Tibial nerve (tissue), 4 donors: ENCODE measurements around the gene CDC14C. TPM values are rescaled to one million over a fixed set of nuclear protein-coding genes. Genes with fewer than 3 reads are reported as not detected.

Source experiments
- DNase-seq, 2 donors: peaks; one replicate each; pipeline ENCODE4 v3.0.0-alpha.2; 2019; ENCODE audit warnings: low spot score in 2 of 2
- H3K27ac ChIP-seq, 4 donors: fragments of 200-600 bp; sonication (generic) in 3 of 4; one replicate each; pipeline ENCODE4 v1.5.1; 2017 to 2019; ENCODE audit warnings: mild to moderate bottlenecking in 1 of 4
- H3K27me3 ChIP-seq, 2 donors: fragments of 200-600 bp; sonication (generic) in 1 of 2; one replicate each; pipeline versions ENCODE4 v1.5.1 to v1.6.0; 2017 to 2019
- H3K36me3 ChIP-seq, 3 donors: fragments of 200-600 bp; sonication (generic); one replicate each; pipeline ENCODE4 v1.5.1; 2018 to 2019
- H3K4me1 ChIP-seq, 4 donors: fragments of 200-600 bp; sonication (generic) in 3 of 4; one replicate each; pipeline ENCODE4 v1.5.1; 2017 to 2019
- H3K4me3 ChIP-seq, 4 donors: fragments of 200-600 bp; sonication (generic) in 3 of 4; one replicate each; pipeline ENCODE4 v1.5.1; 2017 to 2019; ENCODE audit warnings: mild to moderate bottlenecking in 1 of 4, moderate library complexity in 1 of 4
- H3K9me3 ChIP-seq, 4 donors: fragments of 200-600 bp; sonication (generic) in 3 of 4; one replicate each; pipeline ENCODE4 v1.5.1; 2017 to 2019
- EP300 ChIP-seq, 2 donors: sonication (generic); formaldehyde crosslinking; IDR thresholded peaks; one replicate each; pipeline ENCODE4 v1.6.1; 2017; ENCODE audit warnings: antibody characterized with exemption in 2 of 2, mild to moderate bottlenecking in 1 of 2
- POLR2A ChIP-seq, 2 donors: fragments of 450-650 bp; IDR thresholded peaks; one replicate each; pipeline ENCODE4 v1.6.1; 2017; ENCODE audit warnings: antibody characterized with exemption in 2 of 2, mild to moderate bottlenecking in 2 of 2, moderate library complexity in 2 of 2
- WGBS, 2 donors: methylation state at CpG; one replicate each; pipeline ENCODE4 v1.1.5; 2018; 5-methylcytosine and 5-hydroxymethylcytosine counted together
- total RNA-seq, 4 donors: library from RNA; depleted of rRNA; stranded (reverse); fragments of >200 nt; gene quantifications; one replicate each; pipeline ENCODE4 v1.1.0, GENCODE V29; 2016
- TF ChIP-seq, protein P1 (sequence below), 5 experiments: fragments of 200-600 bp in 3 of 5; fragments of 450-650 bp in 2 of 5; sonication (generic) in 3 of 5; IDR thresholded peaks; one replicate each; pipeline ENCODE4 v1.5.1; 2016 to 2019; ENCODE audit warnings: antibody characterized with exemption in 5 of 5, mild to moderate bottlenecking in 3 of 5, moderate library complexity in 2 of 5

CDC14C gene
- total RNA-seq, 4 donors from 2014 or later: not detected

- TF ChIP-seq EP300 (IDR thresholded peaks at IDR 0.05): no peak
- TF ChIP-seq POLR2A (IDR thresholded peaks at IDR 0.05): no peak
- TF ChIP-seq, protein P1, sequence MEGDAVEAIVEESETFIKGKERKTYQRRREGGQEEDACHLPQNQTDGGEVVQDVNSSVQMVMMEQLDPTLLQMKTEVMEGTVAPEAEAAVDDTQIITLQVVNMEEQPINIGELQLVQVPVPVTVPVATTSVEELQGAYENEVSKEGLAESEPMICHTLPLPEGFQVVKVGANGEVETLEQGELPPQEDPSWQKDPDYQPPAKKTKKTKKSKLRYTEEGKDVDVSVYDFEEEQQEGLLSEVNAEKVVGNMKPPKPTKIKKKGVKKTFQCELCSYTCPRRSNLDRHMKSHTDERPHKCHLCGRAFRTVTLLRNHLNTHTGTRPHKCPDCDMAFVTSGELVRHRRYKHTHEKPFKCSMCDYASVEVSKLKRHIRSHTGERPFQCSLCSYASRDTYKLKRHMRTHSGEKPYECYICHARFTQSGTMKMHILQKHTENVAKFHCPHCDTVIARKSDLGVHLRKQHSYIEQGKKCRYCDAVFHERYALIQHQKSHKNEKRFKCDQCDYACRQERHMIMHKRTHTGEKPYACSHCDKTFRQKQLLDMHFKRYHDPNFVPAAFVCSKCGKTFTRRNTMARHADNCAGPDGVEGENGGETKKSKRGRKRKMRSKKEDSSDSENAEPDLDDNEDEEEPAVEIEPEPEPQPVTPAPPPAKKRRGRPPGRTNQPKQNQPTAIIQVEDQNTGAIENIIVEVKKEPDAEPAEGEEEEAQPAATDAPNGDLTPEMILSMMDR (IDR thresholded peaks at IDR 0.05): no peak
- no peaks in the 10 kb centered on the region for H3K27me3 ChIP-seq
- H3K9me3 ChIP-seq: no peaks in the 10 kb centered on the region
- no peak overlapping the region for H3K4me3 ChIP-seq
- H3K4me1 ChIP-seq: no peaks in the 10 kb centered on the region
- no peaks in the 10 kb centered on the region for H3K36me3 ChIP-seq
- DNase-seq: no peak
- H3K27ac ChIP-seq: no peak overlapping the region
Observed at GRCh38 chr7:48955916-48956315, 31.6 kb downstream of the CDC14C start.

DNA sequence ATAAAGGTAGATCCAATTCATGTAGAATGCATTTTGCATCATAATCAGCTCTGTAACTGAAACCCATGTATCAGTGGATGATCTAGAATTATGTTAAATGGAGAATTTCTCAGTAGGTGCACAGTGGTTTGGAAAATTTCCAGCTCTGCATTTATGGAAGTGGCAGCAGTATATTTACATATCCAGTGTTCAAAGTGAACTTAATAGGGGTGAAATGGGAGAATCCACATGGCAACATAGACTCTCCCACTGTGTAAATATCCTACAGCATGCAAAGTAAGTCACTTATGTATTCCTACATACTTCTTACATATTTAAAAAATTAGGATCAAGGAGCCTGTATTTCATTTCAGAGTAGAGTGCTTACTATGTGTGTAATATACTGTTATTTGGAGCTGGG lies 35.3 kb downstream of the CDC14C start:
- no peak for DNase-seq
- H3K27ac ChIP-seq: no peak overlapping the region
- TF ChIP-seq POLR2A (IDR thresholded peaks at IDR 0.05): no peak
- TF ChIP-seq EP300 (IDR thresholded peaks at IDR 0.05): no peak
- TF ChIP-seq, protein P1 (IDR thresholded peaks at IDR 0.05): no peak
- H3K27me3 ChIP-seq: no peaks in the 10 kb centered on the region
- no peaks in the 10 kb centered on the region for H3K4me1 ChIP-seq
- H3K4me3 ChIP-seq: no peak overlapping the region
- no peaks in the 10 kb centered on the region for H3K9me3 ChIP-seq
- no peaks in the 10 kb centered on the region for H3K36me3 ChIP-seq

- Histone ChIP-seq H3K4me3 (no peak overlapping the region), H3K9me3 (no peaks in the 10 kb centered on the region), H3K36me3 (no peaks in the 10 kb centered on the region), H3K27ac (no peak overlapping the region), H3K27me3 (no peaks in the 10 kb centered on the region), H3K4me1 (no peaks in the 10 kb centered on the region)
- DNase-seq: no peak
- no peak for TF ChIP-seq POLR2A (IDR thresholded peaks at IDR 0.05)
- TF ChIP-seq, protein P1 (IDR thresholded peaks at IDR 0.05): no peak
- TF ChIP-seq EP300 (IDR thresholded peaks at IDR 0.05): no peak
- WGBS, 2 donors: 58 to 61% methylated on average over 7 of the region's 7 CpGs
Observed at GRCh38 chr7:48962821-48963505, 38.6 kb downstream of the CDC14C start.

GRCh38 chr7:48964074-48964473 lies 39.7 kb downstream of the CDC14C start:
- Histone ChIP-seq H3K9me3 (no peaks in the 10 kb centered on the region), H3K27ac (no peak overlapping the region), H3K36me3 (no peaks in the 10 kb centered on the region), H3K4me1 (no peaks in the 10 kb centered on the region), H3K27me3 (no peaks in the 10 kb centered on the region), H3K4me3 (no peak overlapping the region)
- 48% methylated on average over 3 of the region's 3 CpGs for WGBS, 2 donors
- peak in 1 of 2 donors; percentile 55 for DNase-seq
- TF ChIP-seq, protein P1 (IDR thresholded peaks at IDR 0.05): no peak
- TF ChIP-seq EP300 (IDR thresholded peaks at IDR 0.05): peak in 1 of 2 donors; percentile 14

DNA sequence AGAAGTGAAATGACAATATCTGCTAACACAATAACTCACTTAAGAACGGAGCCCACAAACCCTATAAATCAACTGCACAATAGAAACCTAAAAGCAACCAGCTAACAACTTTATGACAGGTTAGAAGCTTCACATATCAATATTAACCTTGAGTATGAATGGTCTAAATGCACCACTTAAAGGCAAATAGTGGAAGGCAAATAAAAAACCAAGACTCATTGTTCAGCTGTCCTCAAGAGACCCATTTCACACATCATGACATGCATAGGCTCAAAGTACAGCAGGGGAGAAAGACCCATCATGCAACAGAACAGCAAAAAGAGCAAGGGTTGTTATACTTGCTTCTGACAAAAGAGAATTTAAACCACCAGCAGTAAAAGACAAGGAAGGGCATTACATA lies 46.8 kb downstream of the CDC14C start:
- WGBS, 2 donors: 69 to 80% methylated on average over 1 of the region's 1 CpG
- TF ChIP-seq EP300 (IDR thresholded peaks at IDR 0.05): no peak
- no peak for TF ChIP-seq POLR2A (IDR thresholded peaks at IDR 0.05)
- no peak for DNase-seq

GRCh38 chr7:48976253-48976652 lies 51.9 kb downstream of the CDC14C start:
- WGBS, 2 donors: 74% methylated on average over 5 of the region's 5 CpGs
- TF ChIP-seq, protein P1 (IDR thresholded peaks at IDR 0.05): no peak
- TF ChIP-seq EP300 (IDR thresholded peaks at IDR 0.05) (no peak), POLR2A (IDR thresholded peaks at IDR 0.05) (no peak)
- Histone ChIP-seq H3K9me3 (no peaks in the 10 kb centered on the region), H3K36me3 (no peaks in the 10 kb centered on the region), H3K27ac (no peak overlapping the region), H3K4me1 (no peaks in the 10 kb centered on the region), H3K27me3 (no peaks in the 10 kb centered on the region), H3K4me3 (no peak overlapping the region)
- no peak for DNase-seq

More for the DNA sequence above, 46.8 kb downstream of the CDC14C start:
- Histone ChIP-seq H3K27ac (no peak overlapping the region), H3K9me3 (no peaks in the 10 kb centered on the region), H3K4me3 (no peak overlapping the region), H3K27me3 (no peaks in the 10 kb centered on the region), H3K36me3 (no peaks in the 10 kb centered on the region), H3K4me1 (no peaks in the 10 kb centered on the region)
